Measurements from ENCODE around the gene MORN1.

MORN1 gene

GRCh38 chr1:2382621-2383361 is 8.6 kb downstream of the MORN1 start:
- no peak overlapping the region for H3K4me3 ChIP-seq (replicated peaks; ENCODE audit: low read depth, low read length)
- TF ChIP-seq CTCF (IDR thresholded peaks at IDR 0.05; ENCODE audit: low read length, missing control alignments), result peak; percentile 58
- DNase-seq (ENCODE audit: low read depth), result peak; percentile 40

DNA sequence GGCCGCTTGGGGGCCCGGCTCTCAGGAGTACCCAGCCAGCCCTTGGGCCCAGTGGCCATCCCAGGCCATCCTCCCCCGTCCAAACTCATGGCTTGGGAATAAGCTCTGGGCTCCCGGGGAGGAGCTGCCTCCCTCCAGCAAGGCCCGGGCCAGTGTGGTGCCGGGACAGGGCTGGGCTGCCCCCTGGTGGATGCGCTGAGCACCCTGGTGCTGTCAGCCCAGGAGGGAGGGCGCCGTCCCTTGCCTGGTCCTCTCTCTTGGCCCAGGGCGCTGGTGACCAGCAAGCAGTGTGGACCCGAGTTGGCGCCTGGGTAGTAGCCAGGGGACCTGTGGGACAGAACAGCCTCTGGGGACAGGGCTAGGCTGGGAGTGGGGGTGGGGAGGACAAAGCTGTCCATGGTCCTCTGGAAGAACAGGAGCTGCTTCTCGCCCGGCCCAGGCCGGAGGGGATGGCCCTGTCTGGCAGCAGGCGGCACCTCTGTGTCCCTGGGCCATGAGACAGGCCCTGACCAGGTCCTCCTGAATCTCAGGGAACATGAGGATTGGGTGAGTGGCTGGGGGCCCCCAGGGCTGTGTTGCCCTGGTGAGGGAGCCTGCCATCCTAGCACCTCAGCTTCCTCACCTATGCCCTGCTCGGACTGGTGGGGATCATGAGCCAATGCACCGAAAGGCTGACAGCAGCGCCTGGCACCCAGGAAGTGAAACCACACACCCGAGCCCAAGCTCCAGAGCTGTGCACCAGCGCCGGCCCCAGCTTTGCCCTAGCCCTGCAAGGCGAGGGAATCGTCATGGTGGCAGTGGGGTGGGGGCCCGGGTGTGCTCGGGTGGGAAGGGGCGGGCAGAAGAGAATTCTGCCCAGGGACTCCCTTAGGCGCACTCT is 9.4 kb downstream of the MORN1 start:
- peak; percentile 73 for TF ChIP-seq CTCF (IDR thresholded peaks at IDR 0.05; ENCODE audit: low read length, missing control alignments)
- H3K4me3 ChIP-seq (replicated peaks; ENCODE audit: low read depth, low read length), result no peak overlapping the region

DNA sequence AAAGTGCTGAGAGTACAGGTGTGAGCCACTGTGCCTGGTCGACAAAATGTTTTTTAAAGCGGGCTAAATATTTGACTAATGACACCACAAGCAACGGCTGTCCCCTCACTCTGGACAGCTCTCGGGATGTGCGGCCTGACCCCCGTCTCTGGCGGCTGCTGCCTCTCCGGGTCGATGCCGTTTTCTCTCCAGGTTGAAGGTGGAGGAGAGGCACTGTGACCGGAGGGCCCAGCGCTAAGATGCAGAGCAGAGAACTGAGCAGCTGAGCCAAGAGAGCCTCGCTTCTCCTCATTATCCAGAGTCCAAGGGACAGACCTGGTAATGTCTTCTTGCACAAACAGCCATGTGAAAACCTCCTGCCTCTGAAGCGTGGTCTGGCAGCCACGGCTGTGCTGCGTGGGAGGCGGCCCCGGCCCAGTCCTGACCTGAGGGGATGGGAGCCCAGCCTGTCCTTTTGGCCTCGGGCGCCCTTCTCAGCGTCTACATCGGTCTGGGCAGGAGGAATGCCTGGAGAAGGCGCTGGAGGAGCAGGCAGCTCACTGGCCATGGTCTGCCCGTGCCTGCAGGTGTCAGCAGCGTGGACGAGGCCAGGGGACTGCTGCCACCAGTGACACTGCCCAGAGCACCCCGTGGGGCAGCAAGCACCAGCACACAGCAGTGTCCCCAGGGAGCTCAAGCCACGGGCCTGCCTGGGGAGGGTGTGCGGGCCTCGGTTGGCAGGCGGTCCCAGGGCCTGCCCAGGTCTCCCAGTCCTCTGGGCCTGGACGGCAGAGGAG is 10.3 kb downstream of the MORN1 start:
- no peak for TF ChIP-seq CTCF (IDR thresholded peaks at IDR 0.05; ENCODE audit: low read length, missing control alignments)
- DNase-seq (ENCODE audit: low read depth), result no peak
- H3K4me3 ChIP-seq (replicated peaks; ENCODE audit: low read depth, low read length), result no peak overlapping the region

More for the DNA sequence above, 9.4 kb downstream of the MORN1 start:
- peak; percentile 84 for DNase-seq (ENCODE audit: low read depth)

DNA sequence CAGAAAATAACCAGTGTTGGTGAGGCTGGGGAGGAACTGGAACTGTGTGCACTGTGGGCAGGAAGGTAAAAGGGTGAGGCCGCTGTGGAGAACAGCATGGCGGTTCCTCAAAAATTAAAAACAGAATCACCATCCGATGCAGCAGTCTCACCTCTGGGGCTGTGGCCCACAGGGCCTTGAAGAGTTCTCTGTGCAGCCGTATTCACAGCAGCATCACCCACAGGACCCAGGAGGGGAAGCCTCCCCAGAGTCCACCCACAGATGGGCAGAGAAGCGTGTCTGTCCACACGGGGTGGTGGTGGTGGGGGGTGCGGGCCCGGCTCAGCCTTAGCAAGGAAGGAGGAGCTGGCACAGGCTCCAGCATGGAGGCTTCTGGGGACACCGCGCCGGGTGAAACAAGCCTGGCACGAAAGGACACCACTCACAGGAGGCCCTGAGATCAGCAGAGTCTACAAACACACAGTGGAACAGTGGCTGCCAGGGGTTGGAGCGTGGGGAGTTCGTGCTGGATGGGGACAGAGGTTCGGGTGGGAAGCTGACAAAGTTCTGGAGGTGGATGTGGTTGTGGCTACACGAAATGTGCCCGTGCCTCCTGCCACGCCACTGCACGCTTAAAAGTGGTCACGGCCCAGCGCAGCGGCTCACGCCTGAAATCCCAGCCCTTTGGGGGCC is 11.5 kb downstream of the MORN1 start:
- no peak for DNase-seq (ENCODE audit: low read depth)
- TF ChIP-seq CTCF (IDR thresholded peaks at IDR 0.05; ENCODE audit: low read length, missing control alignments), result no peak
- H3K4me3 ChIP-seq (replicated peaks; ENCODE audit: low read depth, low read length), result no peak overlapping the region

- DNase-seq (ENCODE audit: low read depth), result no peak
- no peak for TF ChIP-seq CTCF (IDR thresholded peaks at IDR 0.05; ENCODE audit: low read length, missing control alignments)
- H3K4me3 ChIP-seq (replicated peaks; ENCODE audit: low read depth, low read length), result no peak overlapping the region
These were observed 12.2 kb downstream of the MORN1 start for GRCh38 chr1:2378956-2379732.

GRCh38 chr1:2378441-2378851 is 12.9 kb downstream of the MORN1 start:
- H3K4me3 ChIP-seq (replicated peaks; ENCODE audit: low read depth, low read length), result no peak overlapping the region
- TF ChIP-seq CTCF (IDR thresholded peaks at IDR 0.05; ENCODE audit: low read length, missing control alignments), result no peak
- DNase-seq (ENCODE audit: low read depth), result no peak
